T1000 (cell line): ENCODE results near the gene TRPV5.

Experiments
- DNase-seq: peaks from one replicate; lab custom pipeline; 2025; ENCODE audit warnings: mixed read lengths; lab: John Stamatoyannopoulos, UW

Gene TRPV5

DNA sequence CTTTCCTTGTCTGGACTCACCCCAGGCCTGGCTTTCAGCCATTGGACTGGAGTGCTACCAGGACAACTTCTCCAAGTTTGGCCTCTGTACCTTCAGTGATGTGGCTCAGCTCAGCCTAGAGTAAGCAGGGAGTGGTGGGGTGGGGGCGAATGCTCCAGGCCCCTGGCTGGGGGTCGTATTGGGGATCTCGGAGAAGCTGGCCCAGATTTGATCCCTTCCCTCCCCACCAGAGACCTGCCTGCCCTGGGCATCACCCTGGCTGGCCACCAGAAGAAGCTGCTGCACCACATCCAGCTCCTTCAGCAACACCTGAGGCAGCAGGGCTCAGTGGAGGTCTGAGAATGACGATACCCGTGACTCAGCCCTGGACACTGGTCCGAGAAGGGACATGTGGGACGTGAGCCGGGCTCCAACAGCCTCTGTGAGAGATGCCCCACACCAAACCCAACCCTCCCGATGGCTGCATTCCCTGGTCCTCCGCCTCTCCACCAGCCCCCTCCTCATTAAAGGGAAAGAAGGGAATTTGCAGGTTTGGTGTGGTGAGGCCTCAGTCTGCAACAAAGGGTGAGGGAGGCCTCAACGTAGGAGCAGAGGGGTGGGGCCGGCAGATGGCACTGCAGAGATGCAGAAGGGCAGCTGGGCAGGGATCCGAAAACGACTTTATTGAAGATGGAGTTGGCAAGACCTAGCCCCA, 62.8 kb downstream of the TRPV5 start:
- DNase-seq = no peak

DNA sequence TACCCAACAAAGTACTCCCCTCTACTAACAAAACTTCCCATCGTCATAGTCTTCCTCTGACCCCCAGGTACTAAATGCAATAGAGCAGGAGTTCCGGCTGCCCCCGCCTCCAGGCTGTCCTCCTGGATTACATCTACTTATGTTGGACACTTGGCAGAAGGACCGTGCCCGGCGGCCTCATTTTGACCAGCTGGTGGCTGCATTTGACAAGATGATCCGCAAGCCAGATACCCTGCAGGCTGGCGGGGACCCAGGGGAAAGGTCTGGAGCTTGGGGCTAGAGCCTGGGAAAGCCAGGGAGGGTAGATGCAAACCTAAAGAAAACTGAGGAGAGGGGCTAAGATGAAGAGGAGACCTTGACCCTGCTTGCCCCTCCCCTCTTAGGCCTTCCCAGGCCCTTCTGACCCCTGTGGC, 63.4 kb downstream of the TRPV5 start:
- DNase-seq = no peak

DNA sequence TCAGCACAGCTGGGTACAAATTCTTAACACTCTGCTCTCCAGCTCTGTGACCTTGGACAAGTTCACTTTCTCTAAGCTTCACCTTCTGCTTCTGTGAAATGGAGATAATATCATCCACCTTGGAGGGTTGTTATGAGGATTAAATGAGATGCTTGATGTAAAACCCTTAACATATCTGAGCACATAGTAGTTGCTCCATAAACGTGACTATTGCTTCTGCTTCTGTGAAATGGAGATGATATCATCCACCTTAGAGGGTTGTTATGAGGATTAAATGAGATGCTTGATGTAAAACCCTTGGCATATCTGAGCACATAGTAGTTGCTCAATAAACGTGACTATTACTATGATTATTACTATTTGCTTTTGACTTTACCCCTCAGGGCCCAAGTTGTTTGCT, 64.1 kb downstream of the TRPV5 start:
- DNase-seq = no peak

DNA sequence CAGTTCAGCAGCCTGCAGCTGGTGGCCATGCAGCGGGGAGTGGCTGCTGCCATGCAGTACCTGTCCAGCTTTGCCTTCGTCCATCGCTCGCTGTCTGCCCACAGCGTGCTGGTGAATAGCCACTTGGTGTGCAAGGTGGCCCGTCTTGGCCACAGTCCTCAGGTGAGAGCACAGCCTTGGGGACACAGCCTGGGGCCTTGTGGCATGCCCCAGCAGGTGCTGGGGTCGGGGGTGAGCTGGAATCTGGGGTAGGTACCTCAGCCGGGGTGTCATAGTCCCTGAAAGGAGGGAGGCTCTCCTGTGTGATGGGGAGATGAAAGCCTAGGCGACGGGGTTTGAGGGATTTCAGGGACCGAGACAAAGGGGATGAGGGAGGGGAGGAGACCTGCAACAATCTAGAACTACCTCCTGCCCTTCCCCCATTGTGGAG, 64.5 kb downstream of the TRPV5 start:
- no peak for DNase-seq

DNA sequence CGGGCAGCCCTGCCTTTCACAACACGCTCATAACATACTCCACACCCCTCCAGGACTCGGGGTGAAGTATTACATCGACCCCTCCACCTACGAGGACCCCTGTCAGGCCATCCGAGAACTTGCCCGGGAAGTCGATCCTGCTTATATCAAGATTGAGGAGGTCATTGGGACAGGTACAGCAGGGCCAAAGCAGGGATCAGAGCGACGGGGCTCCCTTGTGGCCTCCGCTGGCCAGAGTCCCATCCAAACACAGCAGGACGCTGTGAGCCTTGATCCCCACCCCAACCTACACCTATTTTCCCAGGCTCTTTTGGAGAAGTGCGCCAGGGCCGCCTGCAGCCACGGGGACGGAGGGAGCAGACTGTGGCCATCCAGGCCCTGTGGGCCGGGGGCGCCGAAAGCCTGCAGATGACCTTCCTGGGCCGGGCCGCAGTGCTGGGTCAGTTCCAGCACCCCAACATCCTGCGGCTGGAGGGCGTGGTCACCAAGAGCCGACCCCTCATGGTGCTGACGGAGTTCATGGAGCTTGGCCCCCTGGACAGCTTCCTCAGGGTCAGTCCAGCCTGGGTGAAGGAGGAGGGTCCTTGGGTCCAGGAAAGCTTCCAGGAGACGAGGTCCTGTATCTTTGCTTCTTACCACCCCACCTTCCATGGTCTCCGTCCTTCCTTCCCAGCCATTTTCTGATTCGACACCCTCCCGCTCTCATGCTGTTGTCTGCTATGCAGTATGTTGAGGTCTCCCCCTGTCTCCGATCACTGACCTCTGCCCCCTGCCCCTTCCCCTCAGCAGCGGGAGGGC, 65.2 kb downstream of the TRPV5 start:
- no peak for DNase-seq

DNA sequence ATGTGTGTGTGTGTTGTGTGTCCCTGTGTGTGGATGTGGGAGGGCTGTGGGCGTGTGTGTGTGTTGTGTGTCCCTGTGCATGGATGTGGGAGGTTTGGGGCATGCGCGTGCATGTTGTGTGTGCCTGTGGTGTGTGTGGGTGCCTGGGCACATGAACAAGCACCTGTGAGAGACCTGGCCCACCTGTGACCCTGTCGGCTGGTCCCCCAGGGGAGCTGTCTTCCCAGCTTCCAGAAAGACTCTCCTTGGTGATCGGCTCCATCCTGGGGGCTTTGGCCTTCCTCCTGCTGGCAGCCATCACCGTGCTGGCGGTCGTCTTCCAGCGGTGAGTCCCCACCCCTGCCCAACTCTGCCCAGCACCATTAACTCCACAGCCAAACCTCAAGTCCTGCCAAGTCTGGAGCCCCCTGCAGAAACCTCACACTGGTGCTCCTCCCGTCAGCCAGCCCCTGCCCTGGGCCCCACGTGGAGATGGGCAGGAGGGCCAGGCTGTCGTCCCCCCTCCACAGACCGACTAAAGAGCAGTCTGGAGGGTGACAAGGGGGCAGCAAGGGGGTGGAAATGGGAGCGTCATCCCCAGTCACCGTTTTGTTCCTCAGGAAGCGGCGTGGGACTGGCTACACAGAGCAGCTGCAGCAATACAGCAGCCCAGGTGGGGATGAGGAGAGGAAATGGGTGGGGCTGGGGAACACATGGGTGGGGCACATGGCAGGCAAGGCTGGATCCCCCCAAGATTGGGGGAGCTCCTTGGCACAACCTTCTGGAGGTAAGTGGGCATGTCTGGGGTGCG, 66.0 kb downstream of the TRPV5 start:
- no peak for DNase-seq

DNA sequence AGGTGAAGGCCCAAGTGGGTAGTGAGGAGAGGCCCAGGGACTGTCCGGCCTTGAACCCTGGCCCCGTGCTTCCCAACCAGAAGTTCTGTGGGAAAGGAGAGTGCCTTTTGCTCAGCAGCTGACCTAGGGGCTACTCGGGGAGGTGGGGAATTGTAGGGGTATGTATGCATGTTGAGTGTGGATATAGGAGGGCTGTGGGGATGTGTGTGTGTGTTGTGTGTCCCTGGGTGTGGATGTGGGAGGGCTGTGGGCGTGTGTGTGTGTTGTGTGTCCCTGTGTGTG, 66.5 kb downstream of the TRPV5 start:
- DNase-seq = no peak

- DNase-seq = no peak
These were observed 67.0 kb downstream of the TRPV5 start for GRCh38 chr7:142866361-142867096.

DNA sequence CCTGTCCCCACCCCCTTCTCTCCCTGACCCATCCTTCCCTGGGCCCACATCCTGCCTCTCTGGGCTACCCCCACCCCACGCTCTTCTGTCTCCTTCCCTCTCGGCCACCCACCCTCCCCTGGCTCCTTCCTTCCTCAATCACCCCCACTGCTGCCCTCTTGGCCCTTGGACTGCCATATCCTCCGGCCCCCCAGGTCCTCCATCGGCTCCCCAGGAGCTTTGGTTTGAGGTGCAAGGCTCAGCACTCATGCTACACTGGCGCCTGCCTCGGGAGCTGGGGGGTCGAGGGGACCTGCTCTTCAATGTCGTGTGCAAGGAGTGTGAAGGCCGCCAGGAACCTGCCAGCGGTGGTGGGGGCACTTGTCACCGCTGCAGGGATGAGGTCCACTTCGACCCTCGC, 67.8 kb downstream of the TRPV5 start:
- no peak for DNase-seq

GRCh38 chr7:142864980-142865747, 68.4 kb downstream of the TRPV5 start:
- no peak for DNase-seq

GRCh38 chr7:142863891-142864685, 69.5 kb downstream of the TRPV5 start:
- DNase-seq = no peak

GRCh38 chr7:142862786-142863400, 70.7 kb downstream of the TRPV5 start:
- DNase-seq = no peak

- DNase-seq = no peak
These were observed 71.2 kb downstream of the TRPV5 start for GRCh38 chr7:142862351-142862750.

GRCh38 chr7:142860968-142861367, 72.6 kb downstream of the TRPV5 start:
- DNase-seq = no peak

GRCh38 chr7:142859829-142860228, 73.7 kb downstream of the TRPV5 start:
- peak; percentile 5 for DNase-seq

- no peak for DNase-seq
These were observed 74.1 kb downstream of the TRPV5 start for GRCh38 chr7:142859411-142859810.
